ENCODE measurements around the gene RICTOR. TPM values are rescaled to one million over a fixed set of nuclear protein-coding genes. Genes with fewer than 3 reads are reported as not detected.

RICTOR gene
- total RNA-seq, 1 experiment from 2014 or later = 25.7 TPM

DNA sequence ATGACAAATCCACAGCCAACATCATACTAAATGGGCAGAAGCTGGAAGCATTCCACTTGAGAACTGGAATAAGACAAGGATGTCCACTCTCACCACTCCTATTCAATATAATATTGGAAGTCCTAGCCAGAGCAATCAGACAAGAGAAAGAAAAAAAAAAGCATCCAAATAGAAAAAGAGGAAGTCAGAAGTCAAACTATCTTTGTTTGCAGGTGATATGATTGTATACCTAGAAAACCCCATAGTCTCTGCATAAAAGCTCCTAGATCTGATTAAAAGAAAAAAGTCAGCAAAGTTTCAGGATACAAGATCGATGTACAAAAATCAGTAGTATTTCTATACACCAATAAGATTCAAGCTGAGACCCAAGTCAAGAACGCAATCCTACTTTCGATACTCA lies 162.3 kb downstream of the RICTOR start:
- Mint-ChIP-seq H3K27me3 (ENCODE audit: insufficient read depth, unreplicated experiment) (peaks cover 20% of the 10 kb centered on the region), H3K27ac (ENCODE audit: unreplicated experiment) (no peak overlapping the region), H3K36me3 (ENCODE audit: insufficient read depth, unreplicated experiment) (no peaks in the 10 kb centered on the region), H3K4me3 (ENCODE audit: unreplicated experiment) (no peak overlapping the region), H3K9me3 (ENCODE audit: unreplicated experiment) (peaks cover 16% of the 10 kb centered on the region), H3K4me1 (ENCODE audit: low read depth, unreplicated experiment) (no peaks in the 10 kb centered on the region)
- Histone ChIP-seq H3K4me1 (no peaks in the 10 kb centered on the region), H3K4me3 (ENCODE audit: low read depth, low read length) (no peak overlapping the region), H3K9me3 (no peaks in the 10 kb centered on the region), H3K36me3 (ENCODE audit: control insufficient read depth, insufficient read depth, low read length) (no peaks in the 10 kb centered on the region), H3K27me3 (replicated peaks; ENCODE audit: control insufficient read depth, insufficient read depth, low read length) (no peaks in the 10 kb centered on the region)
- BruUV-seq (replicated peaks) = no TSS peak
- CTCF ChIA-PET = no interaction called here
- TF ChIP-seq, protein P1, sequence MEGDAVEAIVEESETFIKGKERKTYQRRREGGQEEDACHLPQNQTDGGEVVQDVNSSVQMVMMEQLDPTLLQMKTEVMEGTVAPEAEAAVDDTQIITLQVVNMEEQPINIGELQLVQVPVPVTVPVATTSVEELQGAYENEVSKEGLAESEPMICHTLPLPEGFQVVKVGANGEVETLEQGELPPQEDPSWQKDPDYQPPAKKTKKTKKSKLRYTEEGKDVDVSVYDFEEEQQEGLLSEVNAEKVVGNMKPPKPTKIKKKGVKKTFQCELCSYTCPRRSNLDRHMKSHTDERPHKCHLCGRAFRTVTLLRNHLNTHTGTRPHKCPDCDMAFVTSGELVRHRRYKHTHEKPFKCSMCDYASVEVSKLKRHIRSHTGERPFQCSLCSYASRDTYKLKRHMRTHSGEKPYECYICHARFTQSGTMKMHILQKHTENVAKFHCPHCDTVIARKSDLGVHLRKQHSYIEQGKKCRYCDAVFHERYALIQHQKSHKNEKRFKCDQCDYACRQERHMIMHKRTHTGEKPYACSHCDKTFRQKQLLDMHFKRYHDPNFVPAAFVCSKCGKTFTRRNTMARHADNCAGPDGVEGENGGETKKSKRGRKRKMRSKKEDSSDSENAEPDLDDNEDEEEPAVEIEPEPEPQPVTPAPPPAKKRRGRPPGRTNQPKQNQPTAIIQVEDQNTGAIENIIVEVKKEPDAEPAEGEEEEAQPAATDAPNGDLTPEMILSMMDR (IDR thresholded peaks at IDR 0.05; ENCODE audit: insufficient read depth in 1 of 2, low read depth in 1 of 2, low read length in 1 of 2, severe bottlenecking in 1 of 2, unreplicated experiment in 1 of 2) = no peak
- POLR2A ChIA-PET = no interaction called here
- intact Hi-C loops (cut with micrococcal nuclease; ENCODE audit: unreplicated experiment) = no loop called here
- no peak for DNase-seq

DNA sequence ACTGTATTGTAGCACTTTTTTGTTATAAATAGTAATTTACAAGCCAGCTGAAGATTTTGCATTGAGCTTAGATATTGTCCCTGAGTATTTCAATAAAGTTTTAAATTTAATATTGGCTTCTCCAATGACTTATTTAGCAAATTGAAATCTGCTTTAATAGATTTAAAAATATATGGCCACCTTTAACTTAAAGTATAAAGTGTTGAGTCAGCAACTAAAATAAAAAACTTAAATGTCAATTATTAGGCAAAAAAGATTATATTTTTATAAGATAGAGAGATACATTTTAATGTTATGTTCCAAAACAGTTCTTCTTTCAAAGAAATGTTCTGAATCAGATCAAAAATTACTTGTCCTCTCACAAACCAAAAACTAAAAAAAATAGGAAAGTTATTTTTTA lies 167.7 kb downstream of the RICTOR start:
- no peak overlapping the region for H3K4me3 ChIP-seq (ENCODE audit: low read depth, low read length)
- intact Hi-C loops (cut with micrococcal nuclease; ENCODE audit: unreplicated experiment) = no loop called here
- Mint-ChIP-seq H3K27ac (ENCODE audit: unreplicated experiment) (no peak overlapping the region), H3K9me3 (ENCODE audit: unreplicated experiment) (peaks cover 16% of the 10 kb centered on the region), H3K4me1 (ENCODE audit: low read depth, unreplicated experiment) (no peaks in the 10 kb centered on the region), H3K27me3 (ENCODE audit: insufficient read depth, unreplicated experiment) (peaks cover 16% of the 10 kb centered on the region), H3K4me3 (ENCODE audit: unreplicated experiment) (no peak overlapping the region), H3K36me3 (ENCODE audit: insufficient read depth, unreplicated experiment) (no peaks in the 10 kb centered on the region)
- no peaks in the 10 kb centered on the region for H3K9me3 ChIP-seq
- TF ChIP-seq, protein P1 (IDR thresholded peaks at IDR 0.05; ENCODE audit: insufficient read depth in 1 of 2, low read depth in 1 of 2, low read length in 1 of 2, severe bottlenecking in 1 of 2, unreplicated experiment in 1 of 2) = no peak
- ChIA-PET CTCF (no interaction called here), POLR2A (no interaction called here)
- H3K27me3 ChIP-seq (replicated peaks; ENCODE audit: control insufficient read depth, insufficient read depth, low read length) = no peaks in the 10 kb centered on the region
- H3K4me1 ChIP-seq = no peaks in the 10 kb centered on the region
- no peak for DNase-seq
- BruUV-seq (replicated peaks) = no TSS peak
- H3K36me3 ChIP-seq (ENCODE audit: control insufficient read depth, insufficient read depth, low read length) = no peaks in the 10 kb centered on the region

DNA sequence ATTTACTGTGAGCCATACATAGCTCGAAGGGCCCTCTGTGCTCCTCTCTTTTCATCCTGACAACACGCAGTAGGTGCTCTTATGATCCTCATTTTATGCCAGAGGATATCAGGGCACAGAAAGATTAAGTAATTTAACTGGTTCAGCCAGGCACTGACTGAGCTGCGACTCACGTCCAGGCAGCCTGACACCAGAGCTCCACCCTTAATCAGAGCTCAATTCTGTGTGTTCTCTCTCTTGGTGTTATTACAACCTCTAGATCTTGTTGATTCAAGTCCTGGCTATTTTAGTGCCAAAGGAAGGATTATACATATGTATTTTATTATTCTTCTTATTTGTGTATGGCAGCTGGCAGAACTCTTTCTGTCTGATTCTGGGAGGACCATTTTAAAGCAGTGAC lies 168.7 kb downstream of the RICTOR start:
- Histone ChIP-seq H3K9me3 (no peaks in the 10 kb centered on the region), H3K4me1 (no peaks in the 10 kb centered on the region), H3K4me3 (ENCODE audit: low read depth, low read length) (no peak overlapping the region), H3K36me3 (ENCODE audit: control insufficient read depth, insufficient read depth, low read length) (no peaks in the 10 kb centered on the region), H3K27me3 (replicated peaks; ENCODE audit: control insufficient read depth, insufficient read depth, low read length) (no peaks in the 10 kb centered on the region)
- ChIA-PET POLR2A (no interaction called here), CTCF (no interaction called here)
- no peak for DNase-seq
- Mint-ChIP-seq H3K27me3 (ENCODE audit: insufficient read depth, unreplicated experiment) (peaks cover 13% of the 10 kb centered on the region), H3K36me3 (ENCODE audit: insufficient read depth, unreplicated experiment) (no peaks in the 10 kb centered on the region), H3K9me3 (ENCODE audit: unreplicated experiment) (peaks cover 16% of the 10 kb centered on the region), H3K4me3 (ENCODE audit: unreplicated experiment) (no peak overlapping the region), H3K27ac (ENCODE audit: unreplicated experiment) (no peak overlapping the region), H3K4me1 (ENCODE audit: low read depth, unreplicated experiment) (no peaks in the 10 kb centered on the region)
- no TSS peak for BruUV-seq (replicated peaks)
- intact Hi-C loops (cut with micrococcal nuclease; ENCODE audit: unreplicated experiment) = no loop called here
- TF ChIP-seq, protein P1 (IDR thresholded peaks at IDR 0.05; ENCODE audit: insufficient read depth in 1 of 2, low read depth in 1 of 2, low read length in 1 of 2, severe bottlenecking in 1 of 2, unreplicated experiment in 1 of 2) = no peak

Measured in Caco-2 (cell line).